ENCODE results near the gene MEGF11.

Gene MEGF11

DNA sequence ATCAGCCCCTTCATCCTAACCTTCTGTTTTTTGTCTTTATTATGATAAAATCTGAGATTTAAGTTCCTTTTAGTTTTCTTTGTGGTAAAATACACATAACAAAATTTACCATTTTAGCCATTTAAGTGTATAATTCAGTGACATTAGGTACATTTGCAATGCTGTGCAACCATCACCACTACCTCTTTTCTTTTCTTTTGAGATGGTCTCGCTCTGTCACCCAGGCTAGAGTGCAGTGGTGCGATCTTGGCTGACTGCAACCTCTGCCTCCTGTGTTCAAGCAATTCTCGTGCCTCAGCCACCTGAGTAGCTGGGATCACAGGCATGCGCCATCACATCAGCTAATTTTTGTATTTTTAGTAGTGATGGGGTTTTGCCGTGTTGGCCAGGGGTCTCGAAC, 390.4 kb downstream of the MEGF11 start:
- DNase-seq (ENCODE audit: low read depth, low spot score) = no peak
- no peaks in the 10 kb centered on the region for H3K36me3 ChIP-seq (ENCODE audit: insufficient read depth, insufficient read length, low read length)
- no peak for TF ChIP-seq YY1 (IDR thresholded peaks at IDR 0.05; ENCODE audit: insufficient read depth, insufficient read length)
- no peak for TF ChIP-seq ZNF274 (IDR thresholded peaks at IDR 0.05; ENCODE audit: low read depth, low read length)
- no peak for TF ChIP-seq SUZ12 (IDR thresholded peaks at IDR 0.05; ENCODE audit: extremely low read depth, insufficient read depth, insufficient read length)
- peaks cover 4% of the 10 kb centered on the region for H3K4me1 ChIP-seq (ENCODE audit: insufficient read depth, insufficient read length)
- no peaks in the 10 kb centered on the region for H3K9me3 ChIP-seq (ENCODE audit: insufficient read depth, low read length)
- no peak overlapping the region for H3K9ac ChIP-seq (ENCODE audit: insufficient read length, low read depth)
- H3K4me3 ChIP-seq (ENCODE audit: insufficient read length, low read depth) = no peak overlapping the region
- no peaks in the 10 kb centered on the region for H3K27me3 ChIP-seq (ENCODE audit: insufficient read depth, insufficient read length)

DNA sequence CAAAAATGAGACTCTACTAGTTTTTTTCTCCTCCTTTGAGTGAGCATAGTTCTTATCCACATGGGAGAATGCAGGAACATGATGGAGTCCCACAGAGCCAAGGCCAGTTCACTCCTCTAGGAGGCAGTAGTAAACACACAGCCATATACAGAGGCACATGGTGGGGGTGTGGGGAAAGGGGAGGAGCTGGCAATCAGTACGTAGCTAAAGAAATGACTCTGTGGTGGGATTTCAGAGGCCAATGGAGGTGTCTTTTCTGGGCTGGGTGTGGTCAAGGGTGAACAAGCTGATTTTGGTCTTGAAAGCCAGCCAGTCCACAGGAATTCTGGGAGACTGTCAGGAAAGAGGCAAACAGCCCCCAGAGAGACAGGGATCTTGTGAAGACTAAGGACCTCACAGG, 390.9 kb downstream of the MEGF11 start:
- peak; percentile 82 for DNase-seq (ENCODE audit: low read depth, low spot score)
- H3K27me3 ChIP-seq (ENCODE audit: insufficient read depth, insufficient read length) = no peaks in the 10 kb centered on the region
- H3K36me3 ChIP-seq (ENCODE audit: insufficient read depth, insufficient read length, low read length) = no peaks in the 10 kb centered on the region

DNA sequence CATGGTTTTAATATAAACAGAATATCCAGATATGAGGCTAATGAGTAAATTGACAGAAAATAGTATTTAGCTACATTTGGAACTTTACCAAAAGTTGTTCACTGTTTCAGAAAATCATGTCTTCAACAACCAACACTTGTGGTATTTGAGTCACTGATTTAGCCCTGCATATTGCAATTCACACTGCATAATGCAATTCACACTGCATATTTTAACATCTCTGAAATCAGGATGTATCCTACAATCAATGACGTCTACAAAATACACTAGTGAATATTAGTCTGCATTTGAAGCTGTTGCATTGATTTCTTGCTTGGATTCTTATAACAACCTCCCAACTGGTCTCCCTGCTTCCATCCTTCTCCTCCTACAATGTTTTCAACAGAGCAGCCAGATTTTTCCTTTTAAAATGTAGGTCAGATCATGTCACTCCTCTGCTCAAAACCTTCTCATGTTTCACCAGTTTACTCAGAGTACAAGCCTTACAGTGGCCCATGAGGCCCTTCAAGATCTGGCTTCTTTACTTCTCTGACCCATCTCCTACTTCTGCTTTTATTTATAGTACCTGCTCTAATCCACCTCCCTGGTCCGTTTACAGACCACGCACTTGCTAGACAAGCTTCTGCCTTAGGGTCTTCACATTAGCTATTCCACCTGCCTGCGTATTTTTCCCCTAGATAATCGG, 395.7 kb downstream of the MEGF11 start:
- TF ChIP-seq SUZ12 (IDR thresholded peaks at IDR 0.05; ENCODE audit: extremely low read depth, insufficient read depth, insufficient read length) (no peak), YY1 (IDR thresholded peaks at IDR 0.05; ENCODE audit: insufficient read depth, insufficient read length) (no peak), ZNF274 (IDR thresholded peaks at IDR 0.05; ENCODE audit: low read depth, low read length) (no peak)
- no peak overlapping the region for H3K9ac ChIP-seq (ENCODE audit: insufficient read length, low read depth)
- DNase-seq (ENCODE audit: low read depth, low spot score) = no peak
- H3K4me1 ChIP-seq (ENCODE audit: insufficient read depth, insufficient read length) = peaks cover 3% of the 10 kb centered on the region
- H3K27me3 ChIP-seq (ENCODE audit: insufficient read depth, insufficient read length) = no peaks in the 10 kb centered on the region
- H3K9me3 ChIP-seq (ENCODE audit: insufficient read depth, low read length) = no peaks in the 10 kb centered on the region
- H3K36me3 ChIP-seq (ENCODE audit: insufficient read depth, insufficient read length, low read length) = no peaks in the 10 kb centered on the region
- H3K4me3 ChIP-seq (ENCODE audit: insufficient read length, low read depth) = no peak overlapping the region

More for the DNA sequence above, 390.9 kb downstream of the MEGF11 start:
- Histone ChIP-seq H3K9ac (ENCODE audit: insufficient read length, low read depth) (no peak overlapping the region), H3K9me3 (ENCODE audit: insufficient read depth, low read length) (no peaks in the 10 kb centered on the region), H3K4me3 (ENCODE audit: insufficient read length, low read depth) (no peak overlapping the region), H3K4me1 (ENCODE audit: insufficient read depth, insufficient read length) (peaks cover 4% of the 10 kb centered on the region)
- no peak for TF ChIP-seq ZNF274 (IDR thresholded peaks at IDR 0.05; ENCODE audit: low read depth, low read length)
- TF ChIP-seq SUZ12 (IDR thresholded peaks at IDR 0.05; ENCODE audit: extremely low read depth, insufficient read depth, insufficient read length) = no peak
- TF ChIP-seq YY1 (IDR thresholded peaks at IDR 0.05; ENCODE audit: insufficient read depth, insufficient read length) = no peak

DNA sequence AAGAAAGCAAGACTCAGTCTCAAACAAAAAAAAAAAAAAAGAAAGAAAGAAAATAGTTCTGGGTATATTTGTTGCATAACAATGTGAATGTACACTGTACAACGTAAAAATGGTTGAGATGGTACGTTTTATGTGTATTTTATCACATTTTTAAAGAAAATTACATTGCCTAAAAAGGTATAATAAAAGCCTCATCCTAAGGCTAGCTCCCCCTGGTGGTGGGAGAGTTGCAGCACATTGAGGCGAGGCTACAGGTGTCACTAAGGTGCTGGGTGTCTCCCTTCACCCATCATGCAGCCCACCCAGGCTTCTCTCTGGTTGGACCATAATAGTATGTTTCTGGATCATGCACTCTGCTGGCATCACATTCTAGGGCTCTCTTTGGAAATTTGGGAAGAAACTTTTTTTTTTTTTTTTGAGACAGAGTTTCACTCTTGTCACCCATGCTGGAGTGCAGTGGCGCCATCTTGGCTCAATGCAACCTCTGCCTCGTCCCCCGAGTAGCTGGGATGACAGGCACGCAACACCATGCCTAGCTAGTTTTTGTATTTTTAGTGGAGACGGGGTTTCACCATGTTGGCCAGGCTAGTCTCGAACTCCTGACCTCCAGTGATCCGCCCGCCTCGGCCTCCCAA, 396.6 kb downstream of the MEGF11 start:
- Histone ChIP-seq H3K4me1 (ENCODE audit: insufficient read depth, insufficient read length) (no peaks in the 10 kb centered on the region), H3K4me3 (ENCODE audit: insufficient read length, low read depth) (no peak overlapping the region), H3K27me3 (ENCODE audit: insufficient read depth, insufficient read length) (no peaks in the 10 kb centered on the region), H3K9me3 (ENCODE audit: insufficient read depth, low read length) (no peaks in the 10 kb centered on the region), H3K36me3 (ENCODE audit: insufficient read depth, insufficient read length, low read length) (no peaks in the 10 kb centered on the region), H3K9ac (ENCODE audit: insufficient read length, low read depth) (no peak overlapping the region)
- peak; percentile 51 for DNase-seq (ENCODE audit: low read depth, low spot score)
- no peak for TF ChIP-seq SUZ12 (IDR thresholded peaks at IDR 0.05; ENCODE audit: extremely low read depth, insufficient read depth, insufficient read length)
- TF ChIP-seq ZNF274 (IDR thresholded peaks at IDR 0.05; ENCODE audit: low read depth, low read length) = no peak
- TF ChIP-seq YY1 (IDR thresholded peaks at IDR 0.05; ENCODE audit: insufficient read depth, insufficient read length) = no peak

GRCh38 chr15:65851981-65852380, 401.6 kb downstream of the MEGF11 start:
- DNase-seq (ENCODE audit: low read depth, low spot score) = no peak
- Histone ChIP-seq H3K4me1 (ENCODE audit: insufficient read depth, insufficient read length) (no peaks in the 10 kb centered on the region), H3K9me3 (ENCODE audit: insufficient read depth, low read length) (no peaks in the 10 kb centered on the region), H3K9ac (ENCODE audit: insufficient read length, low read depth) (no peak overlapping the region), H3K4me3 (ENCODE audit: insufficient read length, low read depth) (no peak overlapping the region), H3K27me3 (ENCODE audit: insufficient read depth, insufficient read length) (no peaks in the 10 kb centered on the region), H3K36me3 (ENCODE audit: insufficient read depth, insufficient read length, low read length) (no peaks in the 10 kb centered on the region)
- TF ChIP-seq YY1 (IDR thresholded peaks at IDR 0.05; ENCODE audit: insufficient read depth, insufficient read length) = no peak
- no peak for TF ChIP-seq SUZ12 (IDR thresholded peaks at IDR 0.05; ENCODE audit: extremely low read depth, insufficient read depth, insufficient read length)
- TF ChIP-seq ZNF274 (IDR thresholded peaks at IDR 0.05; ENCODE audit: low read depth, low read length) = no peak

DNA sequence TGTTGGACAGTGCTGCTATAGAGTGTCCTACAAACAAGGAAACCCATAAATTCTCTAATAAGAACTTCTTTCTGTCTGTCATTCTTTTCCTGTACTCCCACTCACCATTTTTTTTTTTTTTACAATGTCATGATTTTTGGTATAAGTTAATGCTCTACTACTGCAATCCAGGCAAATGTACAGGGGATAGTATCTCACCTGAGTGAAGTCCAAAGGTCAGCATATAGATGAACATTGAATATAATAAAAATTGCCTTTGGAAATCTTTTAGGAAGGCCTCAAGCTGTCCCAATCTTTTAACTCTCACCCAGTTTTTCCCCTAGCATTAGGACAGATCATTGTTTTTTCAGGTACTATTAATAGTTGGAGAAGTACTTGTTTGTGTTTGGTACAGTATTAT, 405.6 kb downstream of the MEGF11 start:
- no peak for TF ChIP-seq YY1 (IDR thresholded peaks at IDR 0.05; ENCODE audit: insufficient read depth, insufficient read length)
- Histone ChIP-seq H3K27me3 (ENCODE audit: insufficient read depth, insufficient read length) (no peaks in the 10 kb centered on the region), H3K4me3 (ENCODE audit: insufficient read length, low read depth) (no peak overlapping the region), H3K36me3 (ENCODE audit: insufficient read depth, insufficient read length, low read length) (no peaks in the 10 kb centered on the region), H3K4me1 (ENCODE audit: insufficient read depth, insufficient read length) (no peaks in the 10 kb centered on the region), H3K9me3 (ENCODE audit: insufficient read depth, low read length) (no peaks in the 10 kb centered on the region), H3K9ac (ENCODE audit: insufficient read length, low read depth) (no peak overlapping the region)
- DNase-seq (ENCODE audit: low read depth, low spot score) = no peak

- no peak overlapping the region for H3K4me3 ChIP-seq (ENCODE audit: insufficient read length, low read depth)
Measured at GRCh38 chr15:65845826-65846519, 407.6 kb downstream of the MEGF11 start.

More at GRCh38 chr15:65845826-65846519, 407.6 kb downstream of the MEGF11 start:
- Histone ChIP-seq H3K4me1 (ENCODE audit: insufficient read depth, insufficient read length) (peaks cover 4% of the 10 kb centered on the region), H3K27me3 (ENCODE audit: insufficient read depth, insufficient read length) (no peaks in the 10 kb centered on the region), H3K9me3 (ENCODE audit: insufficient read depth, low read length) (no peaks in the 10 kb centered on the region), H3K9ac (ENCODE audit: insufficient read length, low read depth) (no peak overlapping the region), H3K36me3 (ENCODE audit: insufficient read depth, insufficient read length, low read length) (no peaks in the 10 kb centered on the region)
- DNase-seq (ENCODE audit: low read depth, low spot score) = no peak
- TF ChIP-seq YY1 (IDR thresholded peaks at IDR 0.05; ENCODE audit: insufficient read depth, insufficient read length) (no peak), ZNF274 (IDR thresholded peaks at IDR 0.05; ENCODE audit: low read depth, low read length) (no peak), SUZ12 (IDR thresholded peaks at IDR 0.05; ENCODE audit: extremely low read depth, insufficient read depth, insufficient read length) (no peak)
